ENCODE measurements around the gene MRO.
"Not testable (repeated sequence)": the region's sequence is repeated elsewhere in the genome, so short reads cannot be mapped to it uniquely, and the experiment has no call there.

MRO gene

DNA sequence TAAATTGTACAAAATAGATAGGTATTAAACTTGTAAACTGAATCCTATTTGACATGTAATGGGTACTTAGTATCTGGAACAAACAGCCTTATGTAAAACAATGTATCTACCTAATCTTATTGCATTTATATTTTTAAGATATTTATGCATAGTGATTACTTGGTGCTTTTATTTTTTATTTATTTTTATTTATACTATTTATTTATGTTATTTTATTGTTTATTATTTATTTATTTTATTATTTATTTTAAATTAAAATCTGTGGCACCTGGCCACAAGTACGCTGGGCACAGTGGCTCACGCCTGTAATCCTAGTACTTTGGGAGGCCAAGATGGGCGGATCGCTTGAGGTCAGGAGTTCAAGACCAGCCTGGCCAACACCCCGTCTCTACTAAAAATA is 26.9 kb downstream of the MRO start:
- no peaks in the 10 kb centered on the region for H3K4me1 ChIP-seq (ENCODE audit: control insufficient read depth, insufficient read depth, low read length)
- no peak overlapping the region for H3K9ac ChIP-seq (ENCODE audit: low read length in 2 of 2)
- peaks cover 2 to 3% of the 10 kb centered on the region in 2 donors for H3K27me3 ChIP-seq (ENCODE audit: control insufficient read depth in 1 of 2, insufficient read depth in 2 of 2, low read length in 2 of 2)
- no peak overlapping the region for H3K27ac ChIP-seq (ENCODE audit: low read length)
- H3K36me3 ChIP-seq (ENCODE audit: control insufficient read depth in 2 of 2, insufficient read depth in 2 of 2, low read length in 2 of 2): no peaks in the 10 kb centered on the region
- H3K4me3 ChIP-seq (ENCODE audit: low read length in 2 of 2): no peak overlapping the region
- no peaks in the 10 kb centered on the region for H3K9me3 ChIP-seq (ENCODE audit: control insufficient read depth in 2 of 2, low read length in 2 of 2)

DNA sequence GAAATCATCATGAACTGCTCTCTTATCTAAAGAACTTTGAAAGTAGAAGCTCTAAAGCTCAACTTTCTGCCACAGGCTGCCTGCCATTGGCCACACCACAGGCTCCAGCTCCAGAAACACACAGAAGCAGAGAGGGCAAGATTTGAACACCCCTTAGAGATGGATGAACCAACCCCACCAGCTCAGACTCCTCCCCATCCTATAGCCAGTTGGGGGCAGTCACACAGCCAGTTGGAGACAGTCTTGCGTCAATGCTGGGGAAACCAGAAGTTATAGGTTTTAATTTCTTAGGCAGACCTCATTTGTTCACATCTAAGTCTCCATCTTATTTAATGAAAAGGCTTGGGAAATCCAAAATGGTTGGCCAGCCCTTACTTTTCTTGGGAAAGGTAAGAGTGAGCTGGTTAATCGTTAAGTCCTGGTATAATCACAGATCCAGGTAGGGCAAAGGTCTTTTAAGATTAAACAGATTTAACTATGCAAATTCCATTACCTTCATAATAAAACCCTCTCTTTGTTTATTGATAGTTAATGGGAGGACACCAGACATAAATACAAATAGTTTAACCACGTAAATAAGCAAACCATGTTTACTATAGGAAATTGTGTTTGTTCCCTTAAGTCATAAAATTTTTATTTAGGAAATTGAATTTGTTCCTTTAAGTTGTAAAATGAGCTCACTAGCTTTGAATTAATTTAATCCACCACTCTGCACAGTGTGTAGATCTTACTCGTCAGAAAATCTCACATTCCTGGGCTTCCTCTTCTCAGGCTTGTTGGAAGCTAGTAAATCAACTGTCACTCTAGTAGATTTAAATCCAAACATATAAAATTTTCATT is 28.0 kb downstream of the MRO start:
- Histone ChIP-seq H3K36me3 (ENCODE audit: control insufficient read depth in 2 of 2, insufficient read depth in 2 of 2, low read length in 2 of 2) (no peaks in the 10 kb centered on the region), H3K27me3 (ENCODE audit: control insufficient read depth in 1 of 2, insufficient read depth in 2 of 2, low read length in 2 of 2) (peaks cover 0 to 2% of the 10 kb centered on the region in 2 donors), H3K4me3 (ENCODE audit: low read length in 2 of 2) (no peak overlapping the region), H3K9ac (ENCODE audit: low read length in 2 of 2) (no peak overlapping the region), H3K27ac (ENCODE audit: low read length) (no peak overlapping the region), H3K9me3 (ENCODE audit: control insufficient read depth in 2 of 2, low read length in 2 of 2) (no peaks in the 10 kb centered on the region), H3K4me1 (ENCODE audit: control insufficient read depth, insufficient read depth, low read length) (no peaks in the 10 kb centered on the region)

DNA sequence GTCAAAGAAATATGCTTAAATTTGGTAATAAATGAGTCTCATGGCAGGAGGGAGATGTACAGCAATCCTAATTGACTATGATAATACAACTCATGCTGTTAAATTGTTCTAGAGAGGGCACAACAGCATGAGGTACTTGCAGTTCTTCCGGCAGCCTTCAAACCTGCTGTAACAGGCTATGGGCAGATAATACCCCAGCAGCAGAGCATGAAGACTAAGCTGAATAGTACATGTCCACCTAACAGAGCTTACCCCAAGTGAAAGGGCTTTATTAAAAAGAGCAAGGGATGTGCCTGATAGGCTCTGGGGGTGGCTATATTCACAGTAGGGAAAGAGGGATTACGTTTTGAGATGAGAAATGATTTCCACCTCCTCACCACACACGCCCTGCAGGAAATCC is 28.9 kb downstream of the MRO start:
- Histone ChIP-seq H3K36me3 (ENCODE audit: control insufficient read depth in 2 of 2, insufficient read depth in 2 of 2, low read length in 2 of 2) (no peaks in the 10 kb centered on the region), H3K4me3 (ENCODE audit: low read length in 2 of 2) (no peak overlapping the region), H3K9me3 (ENCODE audit: control insufficient read depth in 2 of 2, low read length in 2 of 2) (no peaks in the 10 kb centered on the region), H3K9ac (ENCODE audit: low read length in 2 of 2) (no peak overlapping the region), H3K27me3 (ENCODE audit: control insufficient read depth in 1 of 2, insufficient read depth in 2 of 2, low read length in 2 of 2) (peaks cover 0 to 2% of the 10 kb centered on the region in 2 donors), H3K4me1 (ENCODE audit: control insufficient read depth, insufficient read depth, low read length) (no peaks in the 10 kb centered on the region), H3K27ac (ENCODE audit: low read length) (no peak overlapping the region)

DNA sequence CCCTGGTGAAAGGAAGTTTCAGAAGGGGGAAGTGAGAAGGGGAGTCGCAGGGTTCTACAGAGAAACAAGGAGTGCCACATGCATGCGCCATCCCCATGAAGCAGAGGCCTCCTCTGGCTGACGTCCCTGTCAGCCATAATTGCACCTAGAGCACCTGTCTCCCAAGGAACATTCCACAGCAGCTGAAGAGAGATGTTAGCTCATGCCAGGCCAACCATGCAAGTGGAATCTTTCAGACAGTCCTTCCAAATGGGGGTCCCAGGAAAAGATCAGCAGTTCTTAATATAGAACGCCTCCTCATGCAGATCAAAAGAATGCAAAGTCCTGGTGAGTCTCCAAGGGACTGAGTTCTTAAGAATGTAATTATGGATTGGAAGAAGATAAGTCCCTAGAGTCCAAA is 29.6 kb downstream of the MRO start:
- H3K4me3 ChIP-seq (ENCODE audit: low read length in 2 of 2): no peak overlapping the region
- H3K36me3 ChIP-seq (ENCODE audit: control insufficient read depth in 2 of 2, insufficient read depth in 2 of 2, low read length in 2 of 2): no peaks in the 10 kb centered on the region
- H3K9me3 ChIP-seq (ENCODE audit: control insufficient read depth in 2 of 2, low read length in 2 of 2): no peaks in the 10 kb centered on the region
- no peaks in the 10 kb centered on the region for H3K4me1 ChIP-seq (ENCODE audit: control insufficient read depth, insufficient read depth, low read length)
- no peak overlapping the region for H3K27ac ChIP-seq (ENCODE audit: low read length)
- H3K9ac ChIP-seq (ENCODE audit: low read length in 2 of 2): no peak overlapping the region
- peaks cover 0 to 2% of the 10 kb centered on the region in 2 donors for H3K27me3 ChIP-seq (ENCODE audit: control insufficient read depth in 1 of 2, insufficient read depth in 2 of 2, low read length in 2 of 2)

DNA sequence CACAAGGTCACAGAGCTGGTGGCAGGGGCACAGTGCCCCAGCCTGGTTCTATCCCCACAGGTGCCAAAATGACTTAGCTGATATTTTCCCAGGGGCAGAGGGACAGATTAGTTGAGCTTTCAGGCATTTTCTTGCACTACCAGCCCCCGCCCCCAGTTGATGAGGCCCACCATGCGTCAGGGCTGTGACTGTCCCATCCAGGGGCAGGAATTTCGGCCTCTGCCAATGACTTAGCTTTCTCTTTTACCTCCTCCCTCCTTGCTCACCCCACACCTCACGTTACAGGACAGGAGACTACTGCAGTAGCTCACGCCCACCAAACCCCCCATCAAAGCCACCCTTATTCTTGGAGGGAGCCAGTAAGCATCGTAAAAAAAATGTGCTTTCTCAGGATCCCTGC is 31.5 kb downstream of the MRO start:
- Histone ChIP-seq H3K4me3 (ENCODE audit: low read length in 2 of 2) (no peak overlapping the region), H3K27ac (ENCODE audit: low read length) (no peak overlapping the region), H3K36me3 (ENCODE audit: control insufficient read depth in 2 of 2, insufficient read depth in 2 of 2, low read length in 2 of 2) (no peaks in the 10 kb centered on the region), H3K27me3 (ENCODE audit: control insufficient read depth in 1 of 2, insufficient read depth in 2 of 2, low read length in 2 of 2) (no peaks in the 10 kb centered on the region), H3K4me1 (ENCODE audit: control insufficient read depth, insufficient read depth, low read length) (peaks cover 4% of the 10 kb centered on the region), H3K9me3 (ENCODE audit: control insufficient read depth in 2 of 2, low read length in 2 of 2) (no peaks in the 10 kb centered on the region), H3K9ac (ENCODE audit: low read length in 2 of 2) (no peak overlapping the region)

DNA sequence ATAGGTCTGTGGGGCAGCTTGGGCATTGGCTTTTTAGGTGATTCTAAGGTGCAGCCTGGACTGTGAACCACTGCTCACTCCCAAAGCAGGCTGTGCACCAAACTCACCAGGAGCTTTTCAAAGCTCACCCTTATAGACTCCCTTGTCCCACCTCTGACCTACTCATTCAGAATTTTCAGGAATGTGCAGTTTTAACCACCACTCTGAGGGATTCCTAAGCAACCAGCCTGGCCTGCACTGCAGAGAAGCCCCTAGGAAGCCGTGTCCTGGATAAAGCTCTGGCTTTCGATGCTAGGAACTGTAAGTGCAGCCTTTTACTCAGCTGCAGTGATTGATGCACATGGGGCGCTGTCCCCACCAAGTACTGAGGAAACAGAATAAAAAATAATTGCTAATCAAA is 33.0 kb downstream of the MRO start:
- H3K36me3 ChIP-seq (ENCODE audit: control insufficient read depth in 2 of 2, insufficient read depth in 2 of 2, low read length in 2 of 2): no peaks in the 10 kb centered on the region
- no peak overlapping the region for H3K9ac ChIP-seq (ENCODE audit: low read length in 2 of 2)
- no peak overlapping the region for H3K4me3 ChIP-seq (ENCODE audit: low read length in 2 of 2)
- H3K4me1 ChIP-seq (ENCODE audit: control insufficient read depth, insufficient read depth, low read length): peaks cover 4% of the 10 kb centered on the region
- no peaks in the 10 kb centered on the region for H3K9me3 ChIP-seq (ENCODE audit: control insufficient read depth in 2 of 2, low read length in 2 of 2)
- no peak overlapping the region for H3K27ac ChIP-seq (ENCODE audit: low read length)
- H3K27me3 ChIP-seq (ENCODE audit: control insufficient read depth in 1 of 2, insufficient read depth in 2 of 2, low read length in 2 of 2): no peaks in the 10 kb centered on the region

DNA sequence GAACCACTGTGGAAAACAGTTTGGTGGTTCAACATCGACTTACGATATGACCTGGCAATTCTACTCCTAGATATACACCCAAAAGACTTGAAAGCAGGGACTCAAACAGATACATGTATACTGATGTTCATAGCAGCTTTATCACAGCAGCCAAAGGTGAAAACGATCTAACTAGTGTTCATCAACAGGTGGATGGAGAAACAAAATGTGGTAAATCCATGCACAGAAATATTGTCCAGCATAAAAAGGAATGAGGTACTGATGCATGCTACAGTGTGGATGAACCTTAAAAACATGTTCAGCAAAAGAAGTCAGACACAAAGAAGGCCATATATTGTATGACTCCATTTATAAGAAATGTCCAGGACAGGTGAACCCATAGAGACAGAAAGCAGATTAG is 36.3 kb downstream of the MRO start:
- H3K27me3 ChIP-seq (ENCODE audit: control insufficient read depth in 1 of 2, insufficient read depth in 2 of 2, low read length in 2 of 2): no peaks in the 10 kb centered on the region
- no peaks in the 10 kb centered on the region for H3K9me3 ChIP-seq (ENCODE audit: control insufficient read depth in 2 of 2, low read length in 2 of 2)
- H3K36me3 ChIP-seq (ENCODE audit: control insufficient read depth in 2 of 2, insufficient read depth in 2 of 2, low read length in 2 of 2): no peaks in the 10 kb centered on the region
- no peak overlapping the region for H3K27ac ChIP-seq (ENCODE audit: low read length)
- H3K4me1 ChIP-seq (ENCODE audit: control insufficient read depth, insufficient read depth, low read length): peaks cover 4% of the 10 kb centered on the region
- no peak overlapping the region for H3K4me3 ChIP-seq (ENCODE audit: low read length in 2 of 2)
- no peak overlapping the region for H3K9ac ChIP-seq (ENCODE audit: low read length in 2 of 2)

DNA sequence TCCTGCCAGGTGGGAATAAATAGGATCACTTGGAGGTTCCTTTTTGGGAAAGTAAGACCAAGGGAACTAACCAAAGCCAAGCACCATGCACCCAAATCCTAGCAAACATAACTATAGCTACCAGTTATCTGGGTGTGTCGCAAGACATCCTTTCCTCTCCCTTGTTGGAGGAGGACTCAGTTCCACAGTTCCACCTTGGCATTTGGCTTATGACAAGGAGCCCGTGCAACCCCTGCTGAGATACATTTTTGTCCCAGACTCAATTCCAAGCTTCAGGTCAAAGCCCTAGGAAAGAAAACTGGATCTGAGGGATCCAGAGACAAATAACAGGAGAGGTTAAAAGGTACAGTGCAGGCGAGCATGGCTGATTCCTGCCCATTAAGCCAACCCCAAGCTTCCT is 40.8 kb downstream of the MRO start:
- H3K27me3 ChIP-seq (ENCODE audit: control insufficient read depth in 1 of 2, insufficient read depth in 2 of 2, low read length in 2 of 2); H3K4me3 ChIP-seq (ENCODE audit: low read length in 2 of 2); H3K27ac ChIP-seq (ENCODE audit: low read length); H3K9ac ChIP-seq (ENCODE audit: low read length in 2 of 2); H3K9me3 ChIP-seq (ENCODE audit: control insufficient read depth in 2 of 2, low read length in 2 of 2); H3K4me1 ChIP-seq (ENCODE audit: control insufficient read depth, insufficient read depth, low read length); H3K36me3 ChIP-seq (ENCODE audit: control insufficient read depth in 2 of 2, insufficient read depth in 2 of 2, low read length in 2 of 2): not testable (repeated sequence)

DNA sequence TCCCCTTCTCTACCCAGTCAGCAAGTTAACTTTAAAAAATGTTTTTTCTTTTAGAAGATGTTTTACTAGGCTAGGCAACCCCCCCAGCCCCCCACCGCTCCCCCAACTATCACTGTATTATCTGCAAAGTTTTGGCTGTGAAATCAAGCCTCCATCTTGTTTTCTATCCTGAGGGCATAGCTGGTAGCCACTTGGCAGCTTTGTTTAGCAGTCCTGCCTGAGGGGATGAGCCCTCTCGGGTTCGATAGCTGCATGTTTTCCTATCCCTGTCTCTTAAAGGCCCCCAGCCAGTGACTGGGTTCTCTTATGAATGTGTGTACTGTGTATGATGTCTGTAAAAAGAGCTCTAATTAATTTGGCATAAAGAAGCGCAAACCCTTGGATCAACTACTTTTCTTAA is 43.4 kb downstream of the MRO start:
- no peak overlapping the region for H3K9ac ChIP-seq (ENCODE audit: low read length in 2 of 2)
- no peak overlapping the region for H3K4me3 ChIP-seq (ENCODE audit: low read length in 2 of 2)
- H3K27me3 ChIP-seq (ENCODE audit: control insufficient read depth in 1 of 2, insufficient read depth in 2 of 2, low read length in 2 of 2): no peaks in the 10 kb centered on the region
- H3K4me1 ChIP-seq (ENCODE audit: control insufficient read depth, insufficient read depth, low read length): no peaks in the 10 kb centered on the region
- no peak overlapping the region for H3K27ac ChIP-seq (ENCODE audit: low read length)
- H3K9me3 ChIP-seq (ENCODE audit: control insufficient read depth in 2 of 2, low read length in 2 of 2): no peaks in the 10 kb centered on the region
- H3K36me3 ChIP-seq (ENCODE audit: control insufficient read depth in 2 of 2, insufficient read depth in 2 of 2, low read length in 2 of 2): no peaks in the 10 kb centered on the region

DNA sequence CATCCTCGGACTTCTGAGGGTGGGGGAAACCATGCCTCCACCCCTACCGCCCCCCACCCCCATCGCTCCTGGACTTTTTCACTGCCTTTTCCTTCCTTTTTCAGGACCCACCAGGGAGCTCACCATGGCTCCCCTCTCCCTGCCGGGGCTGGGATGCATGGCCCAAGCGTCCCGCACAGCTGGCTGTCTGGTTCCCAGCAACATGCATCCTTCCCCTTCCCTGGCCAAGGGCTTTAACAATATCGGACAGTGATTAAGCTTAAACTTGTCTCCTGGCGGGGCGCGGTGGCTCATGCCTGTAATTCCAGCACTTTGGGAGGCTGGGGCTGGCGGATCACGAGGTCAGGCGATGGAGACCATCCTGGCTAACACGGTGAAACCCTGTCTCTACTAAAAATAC is 44.1 kb downstream of the MRO start:
- Histone ChIP-seq H3K4me1 (ENCODE audit: control insufficient read depth, insufficient read depth, low read length) (no peaks in the 10 kb centered on the region), H3K9ac (ENCODE audit: low read length in 2 of 2) (no peak overlapping the region), H3K9me3 (ENCODE audit: control insufficient read depth in 2 of 2, low read length in 2 of 2) (no peaks in the 10 kb centered on the region), H3K36me3 (ENCODE audit: control insufficient read depth in 2 of 2, insufficient read depth in 2 of 2, low read length in 2 of 2) (no peaks in the 10 kb centered on the region), H3K4me3 (ENCODE audit: low read length in 2 of 2) (no peak overlapping the region), H3K27ac (ENCODE audit: low read length) (no peak overlapping the region), H3K27me3 (ENCODE audit: control insufficient read depth in 1 of 2, insufficient read depth in 2 of 2, low read length in 2 of 2) (no peaks in the 10 kb centered on the region)

DNA sequence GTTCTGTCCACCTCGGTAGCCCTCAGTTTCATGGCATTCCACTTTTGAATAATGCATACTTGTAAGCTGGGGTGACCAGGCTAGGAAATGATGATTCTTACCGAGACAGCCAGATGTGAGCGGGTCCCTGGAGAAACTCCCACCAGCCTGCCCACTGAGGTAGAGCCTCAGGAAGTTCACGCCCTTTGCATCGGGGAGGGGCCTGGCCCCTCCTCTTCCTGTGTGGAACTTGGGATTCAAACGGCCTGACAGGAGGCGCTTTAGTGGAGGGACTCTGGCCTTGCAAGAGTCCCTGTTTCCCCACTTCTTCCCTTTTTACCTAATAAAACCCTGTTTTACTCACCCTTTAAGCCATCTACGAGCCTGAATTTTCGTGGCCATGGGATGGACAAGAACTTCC is 44.6 kb downstream of the MRO start:
- H3K36me3 ChIP-seq (ENCODE audit: control insufficient read depth in 2 of 2, insufficient read depth in 2 of 2, low read length in 2 of 2): no peaks in the 10 kb centered on the region
- H3K9ac ChIP-seq (ENCODE audit: low read length in 2 of 2): no peak overlapping the region
- no peak overlapping the region for H3K27ac ChIP-seq (ENCODE audit: low read length)
- no peaks in the 10 kb centered on the region for H3K27me3 ChIP-seq (ENCODE audit: control insufficient read depth in 1 of 2, insufficient read depth in 2 of 2, low read length in 2 of 2)
- H3K9me3 ChIP-seq (ENCODE audit: control insufficient read depth in 2 of 2, low read length in 2 of 2): no peaks in the 10 kb centered on the region
- H3K4me3 ChIP-seq (ENCODE audit: low read length in 2 of 2): no peak overlapping the region
- H3K4me1 ChIP-seq (ENCODE audit: control insufficient read depth, insufficient read depth, low read length): no peaks in the 10 kb centered on the region

Measured in stomach smooth muscle (tissue), 2 donors.